MM.1S (cell line): Measurements from ENCODE around the gene SUSD3.

Experiments
- EZH2 ChIP-seq: fragments of 300-600 bp; sonication (generic); optimal IDR thresholded peaks from 2 replicates; pipeline ENCODE3; 2017; ENCODE audit warnings: low read depth, mild to moderate bottlenecking, antibody characterized with exemption, low read length, mixed read lengths
- EZH2phosphoT487 ChIP-seq: fragments of 300-600 bp; sonication (generic); IDR thresholded peaks from 2 replicates; pipeline ENCODE4 v1.6.1; 2018; ENCODE audit warnings: antibody characterized with exemption, low read length
- TF ChIP-seq, protein P1 (sequence below): fragments of 300-600 bp; sonication (generic); IDR thresholded peaks from 2 replicates; pipeline ENCODE4 v1.5.1; 2016; ENCODE audit warnings: antibody characterized with exemption, low read length, mixed read lengths

DNA sequence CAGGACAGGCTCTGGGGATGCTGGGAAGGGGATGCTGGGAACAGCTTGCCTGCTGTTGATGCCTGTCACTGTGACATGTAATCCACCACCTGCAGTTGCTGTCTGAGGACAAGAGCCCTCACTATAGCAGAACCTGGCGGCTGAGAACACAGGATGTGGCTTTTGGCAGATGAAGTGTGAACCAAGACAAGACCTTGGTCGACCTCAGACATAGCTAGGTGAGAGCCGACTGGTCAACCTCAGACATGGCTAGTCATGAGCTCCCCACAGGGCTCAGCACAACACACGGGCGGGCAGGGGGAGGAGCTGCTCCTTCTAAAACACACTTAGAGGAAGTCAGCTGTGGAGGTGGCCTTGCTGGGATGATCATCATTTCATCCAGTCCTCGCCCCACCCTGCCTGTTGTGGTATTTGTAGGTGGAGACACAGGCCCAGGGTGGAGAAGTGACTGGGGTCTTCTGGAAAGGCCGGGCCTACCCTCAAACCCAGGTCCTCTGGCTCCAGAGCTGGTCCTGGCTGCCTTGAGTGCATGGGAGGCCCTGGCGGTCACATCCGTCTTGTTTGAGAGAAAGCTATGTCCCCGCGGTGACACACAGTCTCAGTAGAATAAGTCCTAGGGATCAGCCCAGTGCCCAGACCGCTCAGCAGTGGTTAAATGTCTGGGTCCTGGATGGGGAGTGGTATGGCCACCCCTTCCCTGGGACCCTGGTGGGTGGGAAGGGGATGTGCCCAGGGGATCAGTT lies 6.1 kb downstream of the SUSD3 start:
- TF ChIP-seq, protein P1, sequence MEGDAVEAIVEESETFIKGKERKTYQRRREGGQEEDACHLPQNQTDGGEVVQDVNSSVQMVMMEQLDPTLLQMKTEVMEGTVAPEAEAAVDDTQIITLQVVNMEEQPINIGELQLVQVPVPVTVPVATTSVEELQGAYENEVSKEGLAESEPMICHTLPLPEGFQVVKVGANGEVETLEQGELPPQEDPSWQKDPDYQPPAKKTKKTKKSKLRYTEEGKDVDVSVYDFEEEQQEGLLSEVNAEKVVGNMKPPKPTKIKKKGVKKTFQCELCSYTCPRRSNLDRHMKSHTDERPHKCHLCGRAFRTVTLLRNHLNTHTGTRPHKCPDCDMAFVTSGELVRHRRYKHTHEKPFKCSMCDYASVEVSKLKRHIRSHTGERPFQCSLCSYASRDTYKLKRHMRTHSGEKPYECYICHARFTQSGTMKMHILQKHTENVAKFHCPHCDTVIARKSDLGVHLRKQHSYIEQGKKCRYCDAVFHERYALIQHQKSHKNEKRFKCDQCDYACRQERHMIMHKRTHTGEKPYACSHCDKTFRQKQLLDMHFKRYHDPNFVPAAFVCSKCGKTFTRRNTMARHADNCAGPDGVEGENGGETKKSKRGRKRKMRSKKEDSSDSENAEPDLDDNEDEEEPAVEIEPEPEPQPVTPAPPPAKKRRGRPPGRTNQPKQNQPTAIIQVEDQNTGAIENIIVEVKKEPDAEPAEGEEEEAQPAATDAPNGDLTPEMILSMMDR, result no peak
- TF ChIP-seq EZH2 (no peak), EZH2phosphoT487 (no peak)
